GM21723 (cell line): ENCODE data around the gene LPGAT1.

ENCODE experiments used
- ATAC-seq: cut with Tn5 transposase; IDR thresholded peaks from one replicate; pipeline ENCODE4 v1.9.1; 2021; ENCODE audit warnings: mild to moderate bottlenecking, moderate library complexity; ENCODE audit not compliant: unreplicated experiment

Gene LPGAT1

DNA sequence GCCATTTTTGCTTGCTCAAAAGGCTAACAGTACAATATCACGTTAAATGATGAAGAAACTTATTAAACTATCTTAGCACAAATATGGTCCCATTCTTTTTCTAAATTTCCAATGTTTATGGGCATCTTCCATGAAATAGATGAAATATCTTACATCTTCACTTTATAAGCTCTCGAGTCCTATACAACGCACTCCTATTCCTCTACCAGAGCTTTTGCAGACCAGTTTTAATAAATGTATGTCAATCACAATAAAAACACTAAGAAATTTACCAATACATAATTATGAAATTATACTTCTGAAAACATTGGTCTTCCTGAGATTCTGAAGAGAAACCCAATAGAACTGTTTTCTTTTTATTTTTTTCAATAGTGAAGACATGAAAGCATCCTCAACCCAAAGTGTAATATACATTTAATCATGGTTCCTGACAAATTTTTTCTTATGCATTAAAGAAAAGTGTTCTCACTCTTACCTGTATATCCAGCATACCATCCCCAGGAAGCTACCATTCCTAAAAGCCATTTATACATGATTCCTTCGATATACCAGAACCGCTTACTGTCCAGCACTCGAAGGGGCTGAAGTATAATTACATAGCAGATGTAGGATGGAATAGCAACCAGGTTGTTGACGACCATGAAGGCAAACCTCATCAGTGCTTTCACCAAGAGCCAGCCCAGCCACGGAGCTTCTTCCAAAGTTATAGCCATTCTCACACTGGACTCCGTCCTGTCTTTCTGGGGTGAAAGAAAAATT is 1.8 kb downstream of the LPGAT1 start:
- ATAC-seq: no peak

DNA sequence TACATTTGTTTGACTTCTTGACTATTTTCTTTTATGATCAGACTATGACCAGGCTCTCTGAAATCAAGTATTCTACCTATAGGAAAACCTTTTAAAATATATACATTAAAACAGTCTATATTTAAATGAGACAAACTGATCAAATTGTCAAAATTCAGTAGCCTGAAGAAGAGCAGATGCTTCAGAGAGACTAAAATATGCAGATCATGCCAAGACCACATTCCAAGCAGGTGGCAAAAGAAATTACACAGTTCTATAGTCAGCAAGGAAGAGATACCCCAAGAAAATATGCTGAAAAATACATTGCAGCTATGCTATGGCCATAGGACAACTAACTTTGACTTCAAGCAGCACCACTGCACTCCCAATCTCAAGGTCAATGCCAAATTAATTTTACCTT is 3.5 kb downstream of the LPGAT1 start:
- no peak for ATAC-seq

GRCh38 chr1:211825980-211826379 is 4.6 kb downstream of the LPGAT1 start:
- ATAC-seq: no peak

GRCh38 chr1:211822677-211823407 is 7.7 kb downstream of the LPGAT1 start:
- ATAC-seq: peak; percentile 51

DNA sequence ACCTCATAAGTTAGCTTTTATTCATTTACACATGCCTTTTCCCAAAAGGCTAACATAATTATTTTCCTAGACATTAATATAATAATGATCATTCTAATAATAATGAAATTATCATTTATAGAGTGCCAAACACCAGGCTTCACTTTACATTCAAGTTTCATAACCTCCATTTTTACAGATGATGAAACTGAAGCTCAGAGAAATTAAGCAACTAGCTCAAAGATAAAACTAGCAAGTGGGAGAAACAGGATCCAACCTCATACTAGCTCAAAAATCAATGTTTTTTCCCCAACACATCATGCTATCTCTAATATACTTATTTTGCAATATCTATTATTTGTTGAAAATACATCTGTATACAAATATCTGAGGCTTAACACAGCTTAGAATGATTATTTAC is 14.0 kb downstream of the LPGAT1 start:
- no peak for ATAC-seq

- ATAC-seq: no peak
These were observed 16.2 kb downstream of the LPGAT1 start for GRCh38 chr1:211814313-211814712.

DNA sequence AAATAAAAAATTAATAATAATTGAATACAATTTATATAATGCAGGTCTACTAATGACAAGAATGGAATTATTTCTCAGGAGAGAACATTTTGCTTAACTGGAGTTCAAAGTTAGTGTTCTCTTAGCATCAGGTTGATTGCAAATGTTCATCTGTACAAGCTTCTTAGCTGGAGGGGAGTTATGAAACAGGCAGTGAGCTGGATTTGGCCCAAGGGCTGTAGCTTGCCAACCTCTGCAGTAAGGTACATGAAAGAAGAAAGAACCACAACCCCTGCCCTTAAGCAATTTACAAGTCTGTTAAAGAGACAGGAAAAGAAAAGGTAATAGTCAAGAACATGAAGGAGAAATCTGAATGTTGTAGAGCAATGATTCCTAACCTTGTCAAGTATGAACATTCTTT is 17.0 kb downstream of the LPGAT1 start:
- ATAC-seq: no peak

- no peak for ATAC-seq
These were observed 18.0 kb downstream of the LPGAT1 start for GRCh38 chr1:211812584-211812983.

GRCh38 chr1:211811848-211812247 is 18.7 kb downstream of the LPGAT1 start:
- ATAC-seq: no peak

DNA sequence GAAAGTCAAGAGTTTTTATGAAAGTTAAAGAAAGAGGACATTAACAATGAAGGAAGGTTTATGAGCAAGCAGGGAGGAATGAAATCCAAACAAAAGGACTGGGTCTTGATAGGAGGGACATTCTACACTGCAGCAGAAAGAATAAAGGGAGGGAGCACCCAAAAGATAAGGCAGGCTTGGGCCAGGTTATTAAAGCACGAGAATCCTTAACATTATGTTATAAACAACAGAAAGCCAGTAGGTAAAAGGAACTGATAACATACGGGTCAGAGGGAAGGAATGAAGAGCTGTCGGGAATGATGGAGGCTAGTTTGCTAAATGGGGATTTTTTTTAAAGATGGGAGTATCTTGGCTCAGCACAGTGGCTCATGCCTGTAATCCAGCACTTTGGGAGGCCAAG is 19.4 kb downstream of the LPGAT1 start:
- no peak for ATAC-seq

GRCh38 chr1:211808475-211808874 is 22.1 kb downstream of the LPGAT1 start:
- ATAC-seq: no peak

- ATAC-seq: no peak
These were observed 25.6 kb downstream of the LPGAT1 start for GRCh38 chr1:211804915-211805314.

GRCh38 chr1:211800925-211801607 is 29.5 kb downstream of the LPGAT1 start:
- ATAC-seq: no peak

DNA sequence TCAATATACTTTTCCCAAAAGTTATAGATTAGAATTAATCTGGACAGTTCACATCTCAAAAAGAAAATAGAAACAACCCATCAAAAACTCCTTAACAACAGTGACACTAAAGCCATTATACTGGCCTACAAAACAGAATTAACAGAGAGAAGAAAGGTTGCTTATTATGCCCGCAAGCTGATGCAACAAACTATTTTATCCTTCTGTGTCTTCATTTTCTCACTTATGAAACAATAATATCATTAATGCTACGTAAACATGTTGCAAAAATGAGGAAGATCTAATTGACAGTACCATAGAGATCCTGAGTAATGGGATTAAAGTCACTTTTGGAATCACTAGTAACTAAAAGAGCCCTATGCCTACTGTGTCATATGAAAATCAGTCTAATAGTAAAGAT is 32.6 kb downstream of the LPGAT1 start:
- no peak for ATAC-seq

GRCh38 chr1:211791979-211792378 is 38.6 kb downstream of the LPGAT1 start:
- no peak for ATAC-seq

- no peak for ATAC-seq
These were observed 40.7 kb downstream of the LPGAT1 start for GRCh38 chr1:211789641-211790464.

GRCh38 chr1:211788626-211789025 is 41.9 kb downstream of the LPGAT1 start:
- ATAC-seq: no peak

GRCh38 chr1:211783897-211784296 is 46.7 kb downstream of the LPGAT1 start:
- no peak for ATAC-seq

DNA sequence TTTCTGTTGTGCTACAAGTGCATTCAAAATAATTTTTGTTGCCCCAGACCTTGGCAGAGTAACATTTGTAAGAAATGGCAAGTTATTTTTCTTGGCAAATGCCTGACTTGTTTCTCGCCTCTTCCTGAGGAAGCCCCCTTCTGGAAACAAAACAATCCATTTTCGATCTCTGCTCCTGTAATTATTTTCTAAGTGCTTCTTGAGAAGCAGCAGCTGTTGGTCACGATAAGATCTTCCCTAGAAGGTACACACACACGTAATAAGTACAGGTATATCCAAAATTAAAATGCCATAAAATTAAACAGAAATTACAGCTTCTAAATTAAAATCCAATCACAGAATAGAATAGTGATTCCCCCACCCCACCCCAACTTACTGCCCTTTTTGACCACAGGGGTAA is 47.3 kb downstream of the LPGAT1 start:
- ATAC-seq: no peak

DNA sequence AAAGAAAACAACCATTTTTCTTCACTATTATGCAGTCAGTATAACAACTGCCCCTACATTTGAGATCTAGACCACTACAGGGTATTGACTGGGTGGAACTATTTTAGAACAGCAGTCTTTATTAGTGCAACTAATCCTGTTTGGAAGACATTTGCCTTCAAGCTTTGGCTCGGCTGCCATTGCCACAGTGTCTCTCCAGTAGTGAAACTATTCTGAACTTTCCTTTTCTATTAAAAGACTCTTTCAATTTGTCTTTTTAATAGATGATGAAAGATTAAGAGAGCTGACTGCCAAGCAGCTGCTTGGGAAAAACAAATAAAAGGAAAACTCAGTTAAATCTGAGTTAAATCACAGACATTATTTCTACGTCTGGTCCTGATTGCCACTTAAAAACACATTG is 49.3 kb downstream of the LPGAT1 start:
- no peak for ATAC-seq

GRCh38 chr1:211775170-211775569 is 55.4 kb downstream of the LPGAT1 start:
- ATAC-seq: no peak
